ENCODE data around the gene DCLK3. TPM values are rescaled to one million over a fixed set of nuclear protein-coding genes. Genes with fewer than 3 reads are reported as not detected.

The DCLK3 gene
- total RNA-seq, 1 experiment from 2014 or later = 0.55 TPM

- TF ChIP-seq PRDM15 (CRISPR knock-in tag; IDR thresholded peaks at IDR 0.05) (no peak), ZNF671 (CRISPR knock-in tag; IDR thresholded peaks at IDR 0.05) (no peak), NR2C2 (CRISPR knock-in tag; IDR thresholded peaks at IDR 0.05) (no peak), ARID4B (CRISPR knock-in tag; IDR thresholded peaks at IDR 0.05; ENCODE audit: borderline replicate concordance) (no peak), PRRX2 (CRISPR knock-in tag; IDR thresholded peaks at IDR 0.05) (no peak), AFF4 (CRISPR knock-in tag; IDR thresholded peaks at IDR 0.05; ENCODE audit: borderline replicate concordance) (no peak), ZNF138 (CRISPR knock-in tag; conservative IDR thresholded peaks at IDR 0.05) (no peak), TP53 (CRISPR knock-in tag; IDR thresholded peaks at IDR 0.05) (no peak), OVOL2 (CRISPR knock-in tag; IDR thresholded peaks at IDR 0.05; ENCODE audit: borderline replicate concordance) (no peak), EMX1 (CRISPR knock-in tag; IDR thresholded peaks at IDR 0.05) (no peak), ZNF317 (CRISPR knock-in tag; IDR thresholded peaks at IDR 0.05; ENCODE audit: borderline replicate concordance, low read depth) (no peak), KAT7 (CRISPR knock-in tag; IDR thresholded peaks at IDR 0.05; ENCODE audit: borderline replicate concordance) (no peak), MLX (CRISPR knock-in tag; IDR thresholded peaks at IDR 0.05) (no peak), IRF2 (CRISPR knock-in tag; IDR thresholded peaks at IDR 0.05; ENCODE audit: borderline replicate concordance, low read depth) (no peak), GTF2I (CRISPR knock-in tag; conservative IDR thresholded peaks at IDR 0.05) (no peak), ZNF121 (CRISPR knock-in tag; IDR thresholded peaks at IDR 0.05) (no peak; the same call in 1 of the 2 replicates), ERG (CRISPR knock-in tag; IDR thresholded peaks at IDR 0.05) (no peak), TCF7 (CRISPR knock-in tag; IDR thresholded peaks at IDR 0.05; ENCODE audit: low read depth) (no peak), CDX4 (CRISPR knock-in tag; IDR thresholded peaks at IDR 0.05; ENCODE audit: borderline replicate concordance) (no peak), E2F1 (CRISPR knock-in tag; IDR thresholded peaks at IDR 0.05) (no peak), SOX15 (CRISPR knock-in tag; IDR thresholded peaks at IDR 0.05) (no peak), NFATC4 (CRISPR knock-in tag; IDR thresholded peaks at IDR 0.05) (no peak)
Observed at GRCh38 chr3:36763850-36764703, at the start of gene DCLK3 (continued).

Measured in WTC11 (cell line).